Activated CD4-positive, alpha-beta T cell treated with anti-CD3 and anti-CD28 coated beads, Interleukin-2, amount 50 U/mL, for 1 hour (primary cell): ENCODE data around the gene HNRNPUL1.
"Not testable (repeated sequence)": the region's sequence is repeated elsewhere in the genome, so short reads cannot be mapped to it uniquely, and the experiment has no call there.

Experiments used
- DNase-seq: peaks from one replicate; pipeline ENCODE4 v3.0.0-alpha.2; 2020

The HNRNPUL1 gene

DNA sequence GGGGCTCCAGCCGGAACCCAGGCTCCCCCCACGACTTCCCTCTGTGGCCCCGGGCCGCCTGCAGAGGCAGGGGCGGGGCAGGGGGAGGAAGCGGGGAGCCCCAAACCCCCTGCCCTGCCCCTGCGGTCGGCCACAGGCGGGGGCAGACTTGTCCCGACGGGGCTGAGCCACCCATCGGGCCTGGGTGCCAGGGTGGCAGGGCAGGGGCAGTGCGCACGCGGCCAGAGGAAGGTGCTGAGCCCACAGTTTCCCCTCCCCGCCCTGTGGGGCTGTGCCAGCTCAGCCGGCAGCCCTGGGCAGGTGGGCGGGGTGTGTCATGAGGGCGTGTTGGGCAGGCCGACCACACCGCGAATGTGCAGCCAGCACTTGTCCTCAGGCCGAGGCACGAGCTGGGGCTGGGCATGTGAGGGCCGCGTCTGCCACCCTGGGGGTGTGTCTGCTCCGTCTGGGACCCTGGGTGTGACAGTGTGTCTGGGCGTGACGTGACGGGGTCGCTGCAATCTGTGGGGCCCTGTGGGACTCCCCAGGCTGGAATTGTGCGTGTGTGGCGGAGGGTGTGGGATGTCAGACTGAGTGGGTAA, 63.5 kb downstream of the HNRNPUL1 start:
- peak; percentile 84 for DNase-seq

DNA sequence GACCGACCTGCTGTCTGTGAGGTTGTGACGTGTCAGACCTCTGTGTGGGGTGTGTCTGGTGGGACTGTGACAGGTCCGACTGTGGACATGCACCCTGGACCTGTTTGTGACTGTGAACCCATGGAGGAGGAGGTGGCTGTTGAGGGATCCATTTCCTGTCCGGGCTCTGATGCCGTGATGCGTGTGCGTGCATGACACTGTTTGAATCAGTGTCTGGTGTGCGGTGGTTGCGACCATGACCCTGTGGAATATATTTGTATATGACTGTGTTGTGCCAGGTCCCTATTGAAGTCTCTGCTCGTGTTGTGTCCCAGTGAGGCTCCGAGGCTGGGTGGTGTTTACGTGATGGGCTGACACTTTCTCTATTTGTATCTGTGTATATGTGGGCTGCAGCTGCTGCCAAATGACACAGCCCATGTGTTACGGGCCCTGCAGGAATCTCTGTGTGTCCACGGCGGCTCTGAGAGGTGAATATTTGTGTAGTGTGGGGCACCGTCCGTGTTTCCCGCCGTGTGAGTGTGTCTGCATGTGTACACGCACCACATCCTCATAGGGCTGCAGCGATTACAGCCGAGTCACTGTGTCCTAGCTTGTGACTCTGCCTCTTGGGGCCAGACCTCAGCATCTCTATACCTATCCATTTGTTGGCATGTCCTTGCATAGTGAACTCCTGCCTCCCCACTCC, 64.1 kb downstream of the HNRNPUL1 start:
- DNase-seq = no peak

DNA sequence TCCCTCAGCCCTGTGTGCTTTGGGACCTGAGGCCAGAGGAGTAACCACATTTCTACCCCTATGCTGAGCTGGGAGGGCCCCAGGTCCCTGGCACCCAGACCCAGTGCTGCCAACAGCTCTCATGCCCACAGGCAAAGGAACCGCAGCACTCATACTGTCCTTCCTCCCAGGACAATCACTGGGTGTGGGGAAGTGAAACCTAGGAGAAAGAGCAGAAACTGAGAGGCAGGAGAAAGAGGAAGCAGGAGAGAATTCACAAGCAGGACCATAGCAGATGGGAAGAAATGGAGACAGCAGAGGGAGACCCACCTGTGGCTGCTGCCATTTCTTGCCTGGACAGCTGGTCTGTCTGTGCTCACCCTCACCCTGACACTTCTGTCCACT, 64.7 kb downstream of the HNRNPUL1 start:
- no peak for DNase-seq

DNA sequence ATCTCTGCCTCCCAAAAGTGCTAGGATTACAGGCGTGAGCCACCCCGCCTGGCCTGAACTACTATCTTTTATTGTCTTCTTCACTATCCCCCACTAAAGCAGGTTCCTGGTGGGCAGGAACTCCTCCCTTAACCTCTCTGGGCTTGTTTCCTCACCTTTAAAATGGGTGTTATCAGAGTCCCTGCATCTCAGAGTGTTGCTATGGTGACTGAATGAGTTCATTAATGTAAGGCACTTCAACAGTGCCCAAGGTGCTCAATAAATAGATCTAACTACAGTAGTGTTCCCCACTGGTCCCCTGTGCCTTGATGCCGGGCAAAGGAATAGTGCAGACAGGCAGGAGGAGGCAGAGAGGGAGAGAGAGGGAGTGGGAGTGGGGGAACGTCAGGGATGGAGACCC, 66.3 kb downstream of the HNRNPUL1 start:
- no peak for DNase-seq

- no peak for DNase-seq
Observed at GRCh38 chr19:41330946-41331678, 66.9 kb downstream of the HNRNPUL1 start.

DNA sequence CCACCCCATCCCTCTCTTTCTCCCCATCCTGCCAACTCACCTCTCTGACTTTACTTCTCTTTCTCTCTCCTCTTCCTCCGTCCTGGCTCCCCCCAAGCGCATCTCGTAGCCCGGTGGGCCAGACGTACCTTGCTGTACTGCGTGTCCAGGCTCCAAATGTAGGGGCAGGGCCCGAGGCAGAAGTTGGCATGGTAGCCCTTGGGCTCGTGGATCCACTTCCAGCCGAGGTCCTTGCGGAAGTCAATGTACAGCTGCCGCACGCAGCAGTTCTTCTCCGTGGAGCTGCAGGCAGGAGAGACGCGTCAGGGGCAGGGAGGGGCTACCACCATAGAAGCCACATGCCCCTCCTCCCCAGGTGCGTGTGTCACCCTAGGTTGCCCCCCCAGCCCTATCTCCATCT, 67.8 kb downstream of the HNRNPUL1 start:
- no peak for DNase-seq

DNA sequence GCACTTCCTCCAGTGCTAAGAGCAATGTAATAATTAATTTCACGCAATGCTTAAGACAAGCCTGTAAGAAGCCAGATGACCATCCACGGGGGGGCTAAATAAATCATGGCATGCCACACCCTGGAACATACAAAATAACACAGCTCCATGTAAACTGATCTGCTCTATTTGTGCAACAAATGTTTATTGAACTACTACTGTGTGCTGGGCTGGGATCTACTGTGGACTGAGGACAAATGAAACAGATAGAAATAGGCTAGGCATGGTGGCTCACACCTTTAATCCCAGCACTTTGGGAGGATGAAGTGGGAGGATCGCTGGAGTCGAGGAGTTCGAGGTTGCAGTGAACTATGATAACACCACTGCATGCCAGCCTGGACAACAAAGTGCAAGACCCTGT, 68.3 kb downstream of the HNRNPUL1 start:
- no peak for DNase-seq

DNA sequence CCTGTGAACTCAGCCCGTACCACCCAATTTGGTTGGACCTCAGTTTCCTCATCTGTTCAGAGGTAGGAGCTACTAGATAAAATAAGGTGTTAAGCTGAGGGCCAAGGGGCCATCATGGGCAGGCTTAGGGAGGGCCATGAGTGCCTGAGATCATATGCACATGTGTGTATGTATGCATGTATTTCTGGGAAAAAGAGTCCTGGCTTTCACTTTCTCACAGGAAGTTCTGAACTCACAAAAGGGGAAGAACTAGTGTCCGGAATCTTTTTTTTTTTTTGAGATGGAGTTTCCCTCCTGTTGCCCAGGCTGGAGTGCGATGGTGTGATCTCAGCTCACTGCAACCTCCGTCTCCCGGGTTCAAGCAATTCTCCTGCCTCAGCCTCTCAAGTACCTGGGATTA, 70.6 kb downstream of the HNRNPUL1 start:
- DNase-seq = no peak

GRCh38 chr19:41335467-41335866, 71.3 kb downstream of the HNRNPUL1 start:
- DNase-seq = no peak

DNA sequence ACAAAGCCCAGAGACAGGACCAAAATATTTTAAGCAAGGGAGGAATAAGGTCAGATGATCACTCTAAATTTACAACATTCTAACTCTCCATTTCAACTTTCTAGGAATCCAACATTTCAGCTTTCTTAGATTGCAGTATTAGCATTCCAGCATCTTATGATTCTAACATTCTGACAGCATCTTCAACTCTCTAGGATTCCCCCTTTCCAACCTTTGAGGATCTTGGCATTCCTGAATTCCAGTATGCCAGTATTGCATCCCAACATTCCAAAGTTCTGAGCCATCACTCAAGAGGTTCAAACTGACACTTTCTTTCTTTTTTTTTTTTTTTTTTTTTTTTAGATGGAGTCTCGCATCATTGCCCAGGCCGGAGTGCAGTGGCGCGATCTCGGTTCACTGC, 75.8 kb downstream of the HNRNPUL1 start:
- no peak for DNase-seq

- no peak for DNase-seq
Observed at GRCh38 chr19:41341669-41342490, 77.7 kb downstream of the HNRNPUL1 start.

- no peak for DNase-seq
Observed at GRCh38 chr19:41344162-41344561, 80.0 kb downstream of the HNRNPUL1 start.

- not testable (repeated sequence) for DNase-seq
Observed at GRCh38 chr19:41346916-41347315, 82.7 kb downstream of the HNRNPUL1 start.

DNA sequence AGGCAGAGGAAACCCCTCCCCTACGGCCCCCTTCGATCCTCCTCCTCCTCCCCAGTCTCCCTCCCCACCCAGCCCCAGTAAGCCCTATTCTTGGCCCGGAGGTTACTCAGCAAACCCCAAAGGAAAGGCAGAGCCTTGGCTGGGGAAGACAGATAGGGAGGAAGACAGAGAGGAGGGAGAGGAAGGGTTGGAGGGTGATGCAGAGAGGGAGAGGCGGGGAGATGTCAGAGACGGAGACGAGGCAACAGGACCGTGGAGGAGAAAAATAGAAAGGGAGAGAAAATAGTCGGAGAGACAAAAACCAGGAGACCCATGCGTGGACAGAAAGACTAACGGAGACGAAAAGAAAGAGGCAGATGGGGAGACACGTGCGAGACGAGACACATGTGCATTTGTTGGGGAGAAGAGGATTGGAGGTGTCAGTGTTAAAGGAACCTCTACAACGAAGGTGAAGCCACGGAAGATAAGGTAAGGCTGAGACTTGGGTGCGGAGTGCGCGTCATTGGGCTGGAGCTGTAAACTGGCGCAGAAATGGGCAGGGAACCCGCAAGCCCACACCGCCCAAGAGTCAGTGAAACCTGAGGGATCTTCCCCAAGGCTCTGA, 86.7 kb downstream of the HNRNPUL1 start:
- no peak for DNase-seq

- DNase-seq = peak; percentile 80
Observed at GRCh38 chr19:41351339-41352245, 87.4 kb downstream of the HNRNPUL1 start.

DNA sequence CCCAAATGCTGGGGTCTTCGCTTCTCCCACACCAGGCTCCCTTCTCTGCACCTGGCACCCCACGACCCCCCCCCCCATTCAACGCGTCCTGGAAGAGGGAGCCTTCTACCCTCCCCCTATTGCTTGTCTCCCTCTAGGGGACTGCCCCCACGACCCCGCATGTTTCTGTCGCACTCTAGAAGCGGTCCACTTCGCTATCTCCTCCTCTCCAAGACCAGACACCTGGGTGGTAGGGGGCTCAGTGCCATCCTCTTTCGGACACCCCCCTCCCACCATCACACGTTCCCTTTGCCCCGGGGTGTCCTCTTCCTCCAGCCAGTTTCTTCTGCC, 88.1 kb downstream of the HNRNPUL1 start:
- no peak for DNase-seq

DNA sequence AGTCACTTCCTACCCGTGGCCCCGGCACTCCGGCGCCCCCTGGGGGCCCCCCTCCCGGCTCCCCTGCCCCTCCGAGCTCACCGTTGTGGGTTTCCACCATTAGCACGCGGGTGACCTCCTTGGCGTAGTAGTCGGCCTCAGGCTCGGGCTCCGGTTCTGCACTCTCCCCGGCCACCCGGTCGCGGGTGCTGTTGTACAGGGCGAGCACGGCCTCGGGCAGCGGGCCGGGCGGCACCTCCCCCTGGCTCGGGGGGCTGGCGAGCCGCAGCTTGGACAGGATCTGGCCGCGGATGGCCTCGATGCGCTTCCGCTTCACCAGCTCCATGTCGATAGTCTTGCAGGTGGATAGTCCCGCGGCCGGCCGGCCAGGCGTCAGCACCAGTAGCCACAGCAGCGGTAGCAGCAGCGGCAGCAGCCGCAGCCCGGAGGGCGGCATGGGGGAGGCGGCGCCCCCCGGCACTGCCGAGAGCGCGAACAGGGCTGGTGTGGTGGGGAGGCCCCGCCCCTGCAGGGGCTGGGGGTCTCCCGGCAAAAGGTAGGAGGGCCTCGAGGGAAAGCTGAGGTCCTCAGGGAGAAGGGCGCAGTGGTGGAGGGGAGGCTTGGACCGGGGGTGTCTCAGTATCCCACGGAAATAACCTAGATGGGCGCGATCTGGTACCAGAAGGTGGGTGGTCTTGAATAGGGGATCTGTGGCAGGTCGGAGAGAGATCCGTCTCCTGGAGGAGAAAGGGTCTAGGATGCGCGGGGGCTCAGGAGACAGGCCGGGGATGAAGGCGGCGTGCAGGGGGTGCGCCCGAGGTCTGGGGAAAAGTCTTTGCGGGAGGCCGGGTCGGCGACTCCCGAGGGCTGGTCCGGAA, 88.7 kb downstream of the HNRNPUL1 start:
- peak; percentile 76 for DNase-seq

GRCh38 chr19:41353466-41354342, 89.5 kb downstream of the HNRNPUL1 start, which contains the start of gene TGFB1:
Gene TGFB1, minus strand, starts transcription at chr19:41353922. Its CDS starts 878 bp downstream, at chr19:41353044.
- peak; percentile 95 for DNase-seq

DNA sequence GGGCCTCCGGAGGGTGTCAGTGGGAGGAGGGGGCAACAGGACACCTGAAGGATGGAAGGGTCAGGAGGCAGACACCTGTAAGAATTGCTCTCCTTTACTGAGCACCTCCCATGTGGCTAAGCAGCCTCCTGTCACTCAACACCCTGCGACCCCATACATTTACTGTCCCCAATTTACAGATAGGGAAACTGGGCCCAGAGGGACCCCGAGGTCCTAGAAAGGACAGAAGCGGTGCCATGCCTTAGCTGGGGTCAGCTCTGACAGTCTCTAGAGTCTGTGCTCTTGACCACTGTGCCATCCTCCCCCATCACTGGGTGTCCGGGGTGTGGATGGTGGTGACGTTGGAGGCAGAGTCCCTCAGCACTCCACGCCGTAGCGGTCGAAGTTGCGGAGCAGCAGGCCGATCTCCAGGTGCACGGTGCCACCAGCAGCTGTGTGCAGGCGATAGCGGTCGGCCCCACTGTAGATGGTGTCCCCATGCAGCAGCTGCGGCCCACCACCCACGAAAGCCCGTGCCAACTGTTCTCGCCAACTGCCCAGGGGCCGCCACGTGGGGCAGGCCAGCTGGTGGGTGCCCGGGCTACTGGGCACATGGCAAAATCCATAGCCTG, 90.3 kb downstream of the HNRNPUL1 start:
- DNase-seq = no peak
